ENCODE measurements around the gene UPP2.

GRCh38 chr2:158101384-158101926, at the start of gene UPP2:
- TF ChIP-seq CTCF (IDR thresholded peaks at IDR 0.05): no peak
- no peak for TF ChIP-seq POLR2AphosphoS5 (IDR thresholded peaks at IDR 0.05)
